Measurements from ENCODE around the gene ZACN.
"Not testable (repeated sequence)": the region's sequence is repeated elsewhere in the genome, so short reads cannot be mapped to it uniquely, and the experiment has no call there.

The ZACN gene

DNA sequence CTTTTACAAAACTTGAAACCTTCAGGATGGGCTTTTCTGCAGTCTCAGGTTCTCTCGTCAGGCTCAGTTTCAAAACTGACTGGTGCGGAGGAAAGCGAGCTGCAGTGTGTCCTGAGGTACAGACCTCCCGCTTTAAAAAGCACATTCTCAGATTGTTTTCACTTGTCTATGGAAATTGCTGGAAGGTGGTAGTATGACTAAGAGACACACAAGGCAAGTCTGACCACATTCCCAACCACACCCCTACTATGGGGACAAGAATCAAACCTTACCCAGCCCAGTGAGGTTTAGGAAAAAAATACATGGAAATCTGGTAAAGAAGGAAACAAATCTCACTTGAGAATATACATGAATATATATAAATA lies 24.9 kb upstream of the ZACN start:
- no peak for DNase-seq

DNA sequence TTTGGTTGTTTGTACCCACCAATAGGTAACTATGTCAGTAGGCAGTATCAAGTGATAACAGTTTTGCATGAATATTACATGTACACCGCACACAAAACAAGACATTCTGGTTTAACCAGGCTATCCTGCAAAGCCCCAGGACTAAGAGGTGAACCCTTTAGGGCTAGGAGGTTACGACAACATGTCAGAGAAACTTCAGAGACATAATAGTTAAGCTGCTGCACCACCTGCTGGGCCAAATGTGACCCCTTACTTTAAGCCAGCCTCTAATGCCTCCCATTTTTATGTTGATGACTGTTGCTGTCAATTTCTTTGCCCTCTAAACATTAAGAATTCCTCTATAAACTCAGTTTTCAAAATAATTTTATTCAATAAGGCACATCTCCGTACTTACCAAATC lies 22.1 kb upstream of the ZACN start:
- DNase-seq: no peak

DNA sequence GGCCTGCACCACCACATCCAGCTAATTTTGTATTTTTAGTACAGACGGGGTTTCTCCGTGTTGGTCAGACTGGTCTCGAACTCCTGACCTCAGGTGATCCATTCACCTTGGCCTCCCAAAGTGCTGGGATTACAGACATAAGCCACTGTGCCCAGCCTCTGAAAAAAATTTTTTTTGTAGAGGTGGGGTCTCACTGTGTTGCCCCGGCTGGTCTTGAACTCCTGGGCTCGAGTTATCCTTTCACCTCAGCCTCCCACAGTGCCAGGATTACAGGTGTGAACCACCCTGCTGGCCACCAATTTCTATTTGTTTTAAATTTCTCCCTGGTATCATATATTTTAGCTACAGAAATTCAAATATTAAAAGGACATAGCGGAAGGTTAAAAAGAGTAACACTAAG lies 20.7 kb upstream of the ZACN start:
- not testable (repeated sequence) for DNase-seq

- DNase-seq: no peak
Measured at GRCh38 chr17:76063875-76064546, 15.0 kb upstream of the ZACN start.

GRCh38 chr17:76065775-76066174 lies 13.2 kb upstream of the ZACN start:
- DNase-seq: no peak

- DNase-seq: no peak
Measured at GRCh38 chr17:76071531-76072147, 7.3 kb upstream of the ZACN start.

- peak; percentile 95 for DNase-seq
Measured at GRCh38 chr17:76072148-76072858, 6.7 kb upstream of the ZACN start, which contains the start of gene SRP68. SRP68 (minus strand) TSS chr17:76072517; CDS start chr17:76072491, 26 bp downstream.

DNA sequence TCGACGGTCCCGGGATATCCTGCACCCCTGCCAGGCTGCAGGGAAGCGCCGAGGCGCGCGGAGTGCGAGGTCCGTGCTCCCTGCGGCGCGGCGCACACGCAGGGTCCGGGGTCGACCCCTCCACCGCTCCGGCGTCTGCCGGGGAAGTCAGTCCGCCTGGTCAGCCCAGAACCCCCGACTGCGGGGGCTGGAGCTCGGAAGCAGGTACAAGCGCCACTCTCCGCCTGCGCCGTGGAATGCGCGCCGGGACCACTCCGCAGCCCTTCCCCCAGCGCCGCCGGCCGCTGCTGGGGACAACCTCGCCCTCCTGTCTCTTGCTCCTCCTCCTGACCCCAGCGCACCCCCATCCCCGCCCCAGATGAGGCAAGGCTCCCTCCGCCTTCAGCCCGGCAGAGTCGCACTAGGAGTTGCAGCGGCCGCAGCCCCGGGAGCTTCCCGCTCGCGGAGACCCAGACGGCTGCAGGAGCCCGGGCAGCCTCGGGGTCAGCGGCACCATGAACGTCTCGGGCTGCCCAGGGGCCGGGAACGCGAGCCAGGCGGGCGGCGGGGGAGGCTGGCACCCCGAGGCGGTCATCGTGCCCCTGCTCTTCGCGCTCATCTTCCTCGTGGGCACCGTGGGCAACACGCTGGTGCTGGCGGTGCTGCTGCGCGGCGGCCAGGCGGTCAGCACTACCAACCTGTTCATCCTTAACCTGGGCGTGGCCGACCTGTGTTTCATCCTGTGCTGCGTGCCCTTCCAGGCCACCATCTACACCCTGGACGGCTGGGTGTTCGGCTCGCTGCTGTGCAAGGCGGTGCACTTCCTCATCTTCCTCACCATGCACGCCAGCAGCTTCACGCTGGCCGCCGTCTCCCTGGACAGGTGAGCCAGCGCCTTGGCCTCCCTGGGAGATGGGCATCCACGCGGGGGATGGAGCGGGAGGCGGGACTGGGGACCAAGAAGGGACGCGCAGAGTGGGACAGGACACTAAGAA lies 4.3 kb upstream of the ZACN start, which contains the start of gene GALR2:
Gene GALR2 (plus strand): TSS at position 392 of the 974 bp plus-strand sequence. CDS start 103 bp downstream, at position 495.
- DNase-seq: no peak

- DNase-seq: peak; percentile 24
Measured at GRCh38 chr17:76075364-76076145, 3.4 kb upstream of the ZACN start.

DNA sequence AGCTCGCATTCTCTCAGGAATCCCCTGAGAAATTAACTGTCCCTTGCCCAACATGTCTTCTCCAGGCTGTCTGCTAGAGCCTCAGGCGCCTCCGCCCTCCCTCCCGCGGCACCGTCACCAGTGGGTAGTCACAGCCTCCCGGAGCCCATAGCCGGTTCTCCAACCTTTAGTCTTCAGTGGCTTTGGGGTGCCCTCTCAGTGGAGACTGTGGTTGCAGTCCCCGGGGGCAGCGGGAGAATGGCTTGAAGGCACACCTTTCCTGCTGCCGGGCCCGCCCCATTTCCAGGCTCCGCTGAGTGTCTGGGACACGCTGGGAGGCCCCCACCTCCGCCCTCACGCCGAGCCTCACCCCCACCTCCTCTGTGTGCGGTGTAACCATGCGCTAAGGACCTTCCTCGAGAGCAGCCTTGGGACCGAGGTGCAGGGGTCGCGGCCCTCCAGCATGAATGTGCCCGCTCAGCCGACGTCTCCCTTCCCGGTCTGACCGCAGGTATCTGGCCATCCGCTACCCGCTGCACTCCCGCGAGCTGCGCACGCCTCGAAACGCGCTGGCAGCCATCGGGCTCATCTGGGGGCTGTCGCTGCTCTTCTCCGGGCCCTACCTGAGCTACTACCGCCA lies 2.7 kb upstream of the ZACN start:
- DNase-seq: no peak

GRCh38 chr17:76076765-76077583 lies 2.0 kb upstream of the ZACN start:
- DNase-seq: no peak

DNA sequence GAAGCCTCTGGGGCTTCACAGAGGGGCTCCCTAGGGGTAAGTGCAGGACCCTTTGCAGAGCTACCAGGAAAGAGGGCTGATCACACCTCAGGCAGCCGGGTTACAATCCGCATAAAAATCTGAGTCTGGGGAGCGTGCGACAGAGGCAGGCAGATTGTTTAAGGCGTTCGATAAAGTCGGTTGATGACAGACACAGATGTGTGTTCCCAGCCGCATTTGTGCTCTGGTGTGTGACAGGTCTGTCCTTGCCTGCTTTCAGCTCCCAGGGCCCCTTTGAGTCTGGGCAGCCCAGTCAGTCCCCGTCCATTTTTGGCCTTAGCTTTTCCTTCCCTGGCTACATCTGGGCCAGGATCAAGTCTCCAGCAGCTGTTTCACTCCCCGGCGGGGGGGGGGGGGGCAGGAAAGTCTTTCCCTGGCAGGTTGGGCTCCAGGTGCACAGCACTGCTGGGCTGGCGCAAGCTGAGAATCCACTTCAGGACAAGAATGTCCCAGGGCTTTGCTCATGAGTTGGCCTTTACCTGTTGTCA lies 1.3 kb upstream of the ZACN start:
- DNase-seq: peak; percentile 74

DNA sequence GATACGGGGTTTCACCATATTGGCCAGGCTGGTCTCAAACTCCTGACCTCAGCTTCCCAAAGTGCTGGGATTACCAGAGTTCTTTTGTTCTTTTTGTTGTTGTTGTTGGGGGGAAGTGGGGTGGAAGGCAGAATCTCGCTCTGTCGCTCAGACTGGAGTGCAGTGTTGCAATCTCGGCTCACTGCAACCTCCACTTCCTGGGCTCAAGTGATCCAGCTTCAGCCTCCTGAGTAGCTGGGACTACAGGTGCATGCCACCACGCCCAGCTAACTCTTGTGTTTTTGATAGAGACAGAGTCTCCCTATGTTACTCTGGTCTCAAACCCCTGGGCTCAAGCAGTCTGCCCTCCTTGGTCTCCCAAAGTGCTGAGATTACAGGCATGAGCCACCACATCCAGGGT lies 612 bp upstream of the ZACN start:
- peak; percentile 52 for DNase-seq

- DNase-seq: peak; percentile 37
Measured at GRCh38 chr17:76079535-76079955, 563 bp downstream of the ZACN start.

GRCh38 chr17:76079956-76080767 lies 1.2 kb downstream of the ZACN start:
- DNase-seq: peak; percentile 48

DNA sequence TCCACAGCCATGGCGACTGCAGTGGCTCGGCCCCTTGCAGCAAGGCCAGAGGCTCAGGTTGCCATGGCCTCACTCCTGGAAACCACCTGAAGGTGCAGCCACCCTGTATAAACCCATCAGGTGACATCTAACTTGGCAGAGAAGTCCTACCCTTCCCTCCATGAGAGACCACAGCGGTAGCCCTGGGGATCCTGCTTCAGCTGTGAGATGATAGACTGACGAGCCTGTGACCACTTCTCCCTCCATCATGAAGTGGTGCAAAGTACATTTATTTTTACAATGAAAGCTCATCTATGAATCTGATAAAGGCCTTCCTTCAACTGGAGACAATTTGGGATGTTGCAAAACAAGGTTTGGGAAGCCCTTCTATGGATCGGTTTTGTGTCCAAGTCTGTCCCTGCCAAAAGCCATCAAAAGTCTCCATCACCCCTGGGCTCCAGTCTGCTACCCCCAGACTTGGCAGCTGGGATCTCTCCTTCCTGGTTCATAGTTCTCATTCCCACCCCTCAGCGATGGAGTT lies 1.8 kb downstream of the ZACN start:
- peak; percentile 54 for DNase-seq

DNA sequence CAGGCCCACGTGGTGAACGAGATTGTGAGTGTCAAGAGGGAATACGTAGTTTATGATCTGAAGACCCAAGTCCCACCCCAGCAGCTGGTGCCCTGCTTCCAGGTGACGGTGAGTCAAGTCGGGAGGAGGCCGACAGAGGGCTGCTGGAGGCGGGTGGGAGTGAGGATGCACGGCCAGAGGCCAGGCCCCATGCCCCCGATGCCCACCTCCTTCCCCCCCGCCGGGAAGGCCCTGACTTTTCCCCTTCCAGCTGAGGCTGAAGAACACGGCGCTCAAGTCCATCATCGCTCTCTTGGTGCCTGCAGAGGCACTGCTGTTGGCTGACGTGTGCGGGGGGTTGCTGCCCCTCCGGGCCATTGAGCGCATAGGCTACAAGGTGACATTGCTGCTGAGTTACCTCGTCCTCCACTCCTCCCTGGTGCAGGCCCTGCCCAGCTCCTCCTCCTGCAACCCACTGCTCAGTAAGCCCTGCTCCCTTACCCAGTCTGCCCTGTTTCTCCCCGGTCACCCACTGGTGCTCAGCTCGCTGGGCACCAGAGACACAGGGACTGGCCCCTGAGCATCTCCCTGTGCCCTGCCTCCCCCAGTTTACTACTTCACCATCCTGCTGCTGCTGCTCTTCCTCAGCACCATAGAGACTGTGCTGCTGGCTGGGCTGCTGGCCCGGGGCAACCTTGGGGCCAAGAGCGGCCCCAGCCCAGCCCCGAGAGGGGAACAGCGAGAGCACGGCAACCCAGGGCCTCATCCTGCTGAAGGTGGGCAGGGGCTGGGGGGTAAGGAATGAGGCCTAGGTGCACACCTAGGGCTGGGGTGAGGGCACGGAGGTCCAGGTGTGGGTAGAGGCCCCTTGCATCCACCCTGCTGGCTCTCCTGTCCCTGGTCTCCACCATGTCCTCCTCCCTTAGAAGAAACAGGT lies 2.6 kb downstream of the ZACN start:
- no peak for DNase-seq
